ENCODE data around the gene PLS3. TPM values are rescaled to one million over a fixed set of nuclear protein-coding genes. Genes with fewer than 3 reads are reported as not detected.

Gene PLS3
- total RNA-seq, 4 donors from 2014 or later, result 74.7 to 145 (median 136) TPM

DNA sequence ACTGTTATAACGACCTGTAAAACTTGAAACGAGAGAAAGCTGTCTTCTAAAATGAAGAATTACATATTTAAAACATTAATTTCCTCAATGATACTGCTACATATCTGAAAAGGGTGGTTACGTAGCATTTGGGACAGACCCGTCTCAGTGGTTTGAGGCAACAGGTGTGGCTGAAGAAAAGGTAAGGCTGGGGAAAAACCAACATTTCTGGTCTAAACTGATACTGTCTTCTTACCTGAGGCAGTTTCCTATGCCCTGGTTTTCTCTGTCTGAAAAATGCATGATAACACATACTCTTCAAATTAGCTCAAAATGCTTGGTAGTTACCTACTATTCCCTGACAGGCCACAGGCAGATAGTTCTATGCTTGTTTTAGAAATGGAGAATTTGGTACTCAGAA lies 30.4 kb downstream of the PLS3 start:
- H3K27me3 ChIP-seq, result no peaks in the 10 kb centered on the region
- no peak for DNase-seq (ENCODE audit: low spot score in 2 of 2)
- TF ChIP-seq, protein P1, sequence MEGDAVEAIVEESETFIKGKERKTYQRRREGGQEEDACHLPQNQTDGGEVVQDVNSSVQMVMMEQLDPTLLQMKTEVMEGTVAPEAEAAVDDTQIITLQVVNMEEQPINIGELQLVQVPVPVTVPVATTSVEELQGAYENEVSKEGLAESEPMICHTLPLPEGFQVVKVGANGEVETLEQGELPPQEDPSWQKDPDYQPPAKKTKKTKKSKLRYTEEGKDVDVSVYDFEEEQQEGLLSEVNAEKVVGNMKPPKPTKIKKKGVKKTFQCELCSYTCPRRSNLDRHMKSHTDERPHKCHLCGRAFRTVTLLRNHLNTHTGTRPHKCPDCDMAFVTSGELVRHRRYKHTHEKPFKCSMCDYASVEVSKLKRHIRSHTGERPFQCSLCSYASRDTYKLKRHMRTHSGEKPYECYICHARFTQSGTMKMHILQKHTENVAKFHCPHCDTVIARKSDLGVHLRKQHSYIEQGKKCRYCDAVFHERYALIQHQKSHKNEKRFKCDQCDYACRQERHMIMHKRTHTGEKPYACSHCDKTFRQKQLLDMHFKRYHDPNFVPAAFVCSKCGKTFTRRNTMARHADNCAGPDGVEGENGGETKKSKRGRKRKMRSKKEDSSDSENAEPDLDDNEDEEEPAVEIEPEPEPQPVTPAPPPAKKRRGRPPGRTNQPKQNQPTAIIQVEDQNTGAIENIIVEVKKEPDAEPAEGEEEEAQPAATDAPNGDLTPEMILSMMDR (IDR thresholded peaks at IDR 0.05), result no peak
- TF ChIP-seq POLR2A (IDR thresholded peaks at IDR 0.05) (no peak), POLR2AphosphoS5 (IDR thresholded peaks at IDR 0.05) (no peak), EP300 (IDR thresholded peaks at IDR 0.05) (no peak)
- WGBS, result 51% methylated on average over 4 of the region's 4 CpGs
- H3K9me3 ChIP-seq, result no peaks in the 10 kb centered on the region
- H3K36me3 ChIP-seq, result no peaks in the 10 kb centered on the region
- H3K4me1 ChIP-seq, result peaks cover 11% of the 10 kb centered on the region
- no peak overlapping the region for H3K4me3 ChIP-seq
- H3K27ac ChIP-seq, result peak overlapping the region; percentile 76

DNA sequence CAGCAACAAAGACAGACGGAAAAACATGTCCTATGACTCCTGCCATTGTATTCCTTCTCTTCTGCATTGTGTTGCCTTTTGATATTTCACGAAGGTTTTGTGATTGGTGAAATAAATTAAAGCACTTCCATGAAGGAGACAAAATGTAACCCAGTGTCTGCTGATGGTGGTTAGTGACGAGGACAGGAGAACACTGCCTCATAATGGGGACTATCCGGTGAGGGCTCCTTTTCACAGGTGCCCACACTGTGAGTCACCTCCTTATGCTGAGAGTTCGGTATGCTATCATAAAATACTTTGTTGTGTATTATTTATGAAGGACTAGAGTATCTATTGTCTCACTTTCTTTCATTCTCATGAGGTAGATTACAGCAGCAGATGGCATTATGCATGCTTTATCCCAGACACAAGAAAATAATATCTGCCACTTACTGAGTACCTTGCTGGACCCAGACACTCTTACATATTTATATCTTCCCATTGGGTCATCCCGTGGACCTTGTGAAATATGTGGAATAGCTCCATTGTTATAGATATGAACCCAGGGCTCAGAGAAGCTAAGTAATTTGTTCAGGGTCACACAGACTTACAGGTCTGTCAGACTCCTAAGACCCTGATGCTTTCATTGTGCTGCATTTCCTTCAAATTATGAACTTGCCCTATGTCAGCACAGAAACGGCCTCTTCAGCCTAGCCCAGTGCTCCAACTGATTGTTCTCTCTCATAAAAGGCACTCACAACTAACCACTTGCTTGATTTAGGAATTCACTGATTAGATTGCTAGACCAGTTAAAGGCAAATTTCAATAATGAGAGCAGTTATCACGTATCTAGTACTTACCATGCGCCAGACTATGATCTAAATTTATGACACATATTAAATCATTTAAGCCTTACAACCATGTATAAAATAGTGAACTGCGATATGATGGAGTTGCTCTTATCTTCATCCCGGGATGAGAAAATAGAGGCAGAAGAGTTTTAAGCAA lies 31.2 kb downstream of the PLS3 start:
- H3K4me1 ChIP-seq, result peaks cover 11% of the 10 kb centered on the region
- H3K36me3 ChIP-seq, result no peaks in the 10 kb centered on the region
- DNase-seq (ENCODE audit: low spot score in 2 of 2), result no peak
- H3K27ac ChIP-seq, result peak overlapping the region; percentile 76
- H3K4me3 ChIP-seq, result no peak overlapping the region
- TF ChIP-seq POLR2AphosphoS5 (IDR thresholded peaks at IDR 0.05), result no peak
- TF ChIP-seq, protein P1 (IDR thresholded peaks at IDR 0.05), result no peak
- no peak for TF ChIP-seq POLR2A (IDR thresholded peaks at IDR 0.05)
- no peak for TF ChIP-seq EP300 (IDR thresholded peaks at IDR 0.05)
- no peaks in the 10 kb centered on the region for H3K9me3 ChIP-seq
- H3K27me3 ChIP-seq, result no peaks in the 10 kb centered on the region
- WGBS, result 43% methylated on average over 11 of the region's 11 CpGs

DNA sequence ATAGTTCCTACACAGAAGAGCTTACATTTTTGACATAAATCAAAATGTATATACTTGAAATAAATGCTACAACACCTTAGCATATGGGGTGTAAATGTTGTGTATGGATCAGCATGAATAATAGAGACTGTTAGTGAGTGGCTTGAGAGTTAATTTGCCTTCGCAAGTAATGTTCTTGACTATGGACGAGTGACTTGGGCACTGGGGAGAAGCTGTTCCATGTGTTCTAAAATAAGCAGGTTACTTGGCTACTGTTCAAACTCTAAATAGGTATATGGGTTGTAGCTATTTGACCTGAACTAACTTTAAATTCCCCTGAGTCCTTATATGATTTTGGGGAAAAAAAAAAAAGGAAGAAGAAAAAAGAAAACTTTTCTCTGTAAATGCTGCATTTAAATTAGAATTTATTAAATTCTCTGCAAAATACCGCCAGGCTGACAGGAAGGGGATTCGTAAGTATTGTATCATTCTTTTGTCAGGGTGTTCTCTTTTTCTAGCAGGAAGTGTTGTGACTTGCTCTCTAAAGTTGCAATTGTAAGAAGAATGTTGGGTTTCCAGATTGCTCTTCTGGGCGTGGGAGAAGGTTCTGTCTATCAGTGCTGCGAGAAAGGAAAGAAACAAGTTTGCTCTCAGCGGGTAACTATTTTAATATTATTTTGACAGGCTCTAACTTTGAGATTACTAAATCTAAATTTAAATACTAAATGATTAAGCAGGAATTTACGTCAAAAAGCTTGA lies 32.2 kb downstream of the PLS3 start:
- H3K27me3 ChIP-seq, result no peaks in the 10 kb centered on the region
- no peaks in the 10 kb centered on the region for H3K9me3 ChIP-seq
- peak overlapping the region; percentile 76 for H3K27ac ChIP-seq
- no peak for TF ChIP-seq POLR2AphosphoS5 (IDR thresholded peaks at IDR 0.05)
- TF ChIP-seq POLR2A (IDR thresholded peaks at IDR 0.05), result no peak
- TF ChIP-seq, protein P1 (IDR thresholded peaks at IDR 0.05), result no peak
- TF ChIP-seq EP300 (IDR thresholded peaks at IDR 0.05), result no peak
- WGBS, result 17% methylated on average over 8 of the region's 8 CpGs
- H3K4me1 ChIP-seq, result peaks cover 11% of the 10 kb centered on the region
- peak overlapping the region; percentile 38 for H3K4me3 ChIP-seq
- no peaks in the 10 kb centered on the region for H3K36me3 ChIP-seq
- DNase-seq (ENCODE audit: low spot score in 2 of 2), result no peak

DNA sequence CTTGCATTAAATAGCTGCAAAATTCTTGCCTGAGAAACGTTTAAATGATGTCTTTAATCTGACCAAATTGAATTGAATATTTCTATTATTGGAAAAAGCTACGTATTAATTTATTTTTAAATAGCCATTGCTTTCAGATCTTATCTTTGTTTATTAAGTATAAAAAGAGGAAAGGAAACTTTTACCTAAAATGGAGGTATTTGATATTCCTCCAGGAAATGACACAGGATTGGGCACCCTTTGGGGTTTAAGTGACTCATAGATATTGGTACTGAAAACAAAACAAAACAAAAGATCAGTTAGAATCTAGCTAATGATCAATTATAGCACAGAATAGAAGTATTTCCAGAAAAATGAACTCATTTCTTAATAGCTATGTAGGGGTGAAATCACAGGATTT lies 34.1 kb downstream of the PLS3 start:
- Histone ChIP-seq H3K27me3 (no peaks in the 10 kb centered on the region), H3K4me1 (peaks cover 8% of the 10 kb centered on the region), H3K9me3 (no peaks in the 10 kb centered on the region), H3K27ac (peak overlapping the region; percentile 76), H3K4me3 (peak overlapping the region; percentile 38), H3K36me3 (no peaks in the 10 kb centered on the region)
- DNase-seq (ENCODE audit: low spot score in 2 of 2), result no peak
- TF ChIP-seq, protein P1 (IDR thresholded peaks at IDR 0.05), result no peak
- TF ChIP-seq EP300 (IDR thresholded peaks at IDR 0.05), result no peak
- no peak for TF ChIP-seq POLR2AphosphoS5 (IDR thresholded peaks at IDR 0.05)
- TF ChIP-seq POLR2A (IDR thresholded peaks at IDR 0.05), result no peak
- WGBS, result 27% methylated on average over 2 of the region's 2 CpGs

DNA sequence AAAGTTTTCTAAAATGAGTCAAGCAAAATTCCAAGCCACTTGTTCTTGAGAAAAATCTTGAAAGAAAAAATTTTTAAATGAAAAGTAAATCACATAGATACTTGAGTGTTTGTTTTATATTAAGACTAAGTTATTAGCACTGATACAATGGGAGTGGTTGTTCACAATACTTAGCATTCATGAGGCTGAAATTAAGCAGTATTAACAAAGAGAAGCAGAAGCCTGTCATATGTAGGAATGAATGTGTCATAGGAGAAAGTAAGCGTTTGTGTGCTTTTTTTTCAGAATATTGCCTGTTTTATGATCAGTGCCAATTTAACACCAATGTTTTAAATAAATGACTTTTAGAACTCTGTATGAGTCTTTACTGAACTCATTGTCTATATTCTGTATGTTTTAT lies 37.6 kb downstream of the PLS3 start:
- H3K9me3 ChIP-seq, result no peaks in the 10 kb centered on the region

More for the DNA sequence above, 37.6 kb downstream of the PLS3 start:
- H3K36me3 ChIP-seq, result no peaks in the 10 kb centered on the region
- no peak overlapping the region for H3K4me3 ChIP-seq
- no peaks in the 10 kb centered on the region for H3K27me3 ChIP-seq
- no peak for TF ChIP-seq EP300 (IDR thresholded peaks at IDR 0.05)
- TF ChIP-seq POLR2A (IDR thresholded peaks at IDR 0.05), result no peak
- TF ChIP-seq, protein P1 (IDR thresholded peaks at IDR 0.05), result no peak
- no peak for TF ChIP-seq POLR2AphosphoS5 (IDR thresholded peaks at IDR 0.05)
- peaks cover 15% of the 10 kb centered on the region for H3K4me1 ChIP-seq
- DNase-seq (ENCODE audit: low spot score in 2 of 2), result no peak
- no peak overlapping the region for H3K27ac ChIP-seq
- 52% methylated on average over 1 of the region's 1 CpG for WGBS

Measured in suprapubic skin (tissue), 4 donors.